AG10803 (cell line): ENCODE data around the gene PARP16.

Experiments used
- DNase-seq: peaks from one replicate; pipeline ENCODE4 v3.0.0; 2010; ENCODE audit warnings: low read depth
- H3K4me3 ChIP-seq: 2 replicates; pipeline ENCODE4 v1.5.1; 2011; ENCODE audit warnings: mild to moderate bottlenecking, low read length, control low read depth
- CTCF ChIP-seq: conservative IDR thresholded peaks from 2 replicates; pipeline ENCODE4 v1.5.1; 2011; ENCODE audit warnings: mild to moderate bottlenecking, low read length, control low read depth, inconsistent platforms

The PARP16 gene

GRCh38 chr15:65332391-65333147 lies 45.9 kb upstream of the PARP16 start:
- TF ChIP-seq CTCF = no peak
- DNase-seq = no peak
- H3K4me3 ChIP-seq = no peak overlapping the region

- no peak for DNase-seq
- H3K4me3 ChIP-seq = no peak overlapping the region
- no peak for TF ChIP-seq CTCF
Observed at GRCh38 chr15:65331811-65332210, 45.1 kb upstream of the PARP16 start.

- TF ChIP-seq CTCF = no peak
- H3K4me3 ChIP-seq = no peak overlapping the region
- DNase-seq = no peak
Observed at GRCh38 chr15:65330934-65331645, 44.4 kb upstream of the PARP16 start.

- no peak for TF ChIP-seq CTCF
- DNase-seq = no peak
- no peak overlapping the region for H3K4me3 ChIP-seq
Observed at GRCh38 chr15:65329984-65330735, 43.5 kb upstream of the PARP16 start.

- TF ChIP-seq CTCF = no peak
- DNase-seq = no peak
- no peak overlapping the region for H3K4me3 ChIP-seq
Observed at GRCh38 chr15:65329288-65329983, 42.8 kb upstream of the PARP16 start.

GRCh38 chr15:65328506-65329287 lies 42.0 kb upstream of the PARP16 start:
- no peak for DNase-seq
- TF ChIP-seq CTCF = no peak
- no peak overlapping the region for H3K4me3 ChIP-seq
